Right cardiac atrium (tissue), 5 donors: ENCODE data around the gene TRAF7. TPM values are rescaled to one million over a fixed set of nuclear protein-coding genes. Genes with fewer than 3 reads are reported as not detected.
"Not testable (repeated sequence)": the region's sequence is repeated elsewhere in the genome, so short reads cannot be mapped to it uniquely, and the experiment has no call there.

Experiments
- ATAC-seq, 2 donors: fragments of 200-7000 bp; cut with Tn5 transposase; one replicate each; pipeline versions ENCODE4 v1.8.0 to v1.9.1; 2020; ENCODE audit warnings: moderate library complexity in 2 of 2, mild to moderate bottlenecking in 1 of 2
- DNase-seq, 3 donors: peaks; one replicate each; pipeline ENCODE4 v3.0.0-alpha.2; 2020
- H3K27ac ChIP-seq: one replicate; pipeline ENCODE4 v1.5.1; 2013; ENCODE audit warnings: mild to moderate bottlenecking, low read length, control low read depth, moderate library complexity
- H3K27me3 ChIP-seq: one replicate; pipeline ENCODE4 v1.6.1; 2013; ENCODE audit not compliant: control insufficient read depth, insufficient read depth
- H3K4me1 ChIP-seq: one replicate; pipeline ENCODE4 v1.6.1; 2013; ENCODE audit warnings: low read length; ENCODE audit not compliant: control insufficient read depth, insufficient read depth
- H3K4me3 ChIP-seq: one replicate; pipeline ENCODE4 v1.5.1; 2013; ENCODE audit warnings: low read length, control low read depth
- H3K9me3 ChIP-seq: one replicate; pipeline ENCODE4 v1.6.1; 2013; ENCODE audit warnings: low read length; ENCODE audit not compliant: control insufficient read depth
- WGBS: extraction: QIAGEN DNeasy Blood & Tissue Kit; methylation state at CpG from one replicate; pipeline ENCODE4 v1.1.7; 2013; 5-methylcytosine and 5-hydroxymethylcytosine counted together
- intact Hi-C, 4 donors: fragments of 100-400 bp; cut with DNase I; formaldehyde crosslinking; loops; one replicate each; pipeline versions ENCODE4 v1.11.0 to v1.14.0; 2022 to 2023
- polyA plus RNA-seq: library from polyadenylated mRNA; stranded (reverse); fragments of 200-250 nt; gene quantifications from one replicate; pipeline ENCODE4 v1.2.3, GENCODE V29; 2013
- total RNA-seq, 4 donors: library from RNA; stranded (reverse); fragmentation: NEBNext Ultra II Directional; extraction: Animal tissue kit (Norgen Biotek cat#: 25700); gene quantifications; one replicate each; pipeline ENCODE4 v1.2.1, GENCODE V29; 2021
- donor health status: healthy with polysubstance abuse.
- donor health status: DM: no; HTN: yes; CAD: no.
- donor health status: DM: no; HTN: no; CAD: no.
- donor health status: DM: no; HTN: yes; CAD: no; lungs with severe emphysema.
- donor health status: DM: yes; HTN: yes; CAD: no.

The TRAF7 gene
- total and polyA plus RNA-seq, 5 donors: 17.7 to 39.2 (median 31.1) TPM

DNA sequence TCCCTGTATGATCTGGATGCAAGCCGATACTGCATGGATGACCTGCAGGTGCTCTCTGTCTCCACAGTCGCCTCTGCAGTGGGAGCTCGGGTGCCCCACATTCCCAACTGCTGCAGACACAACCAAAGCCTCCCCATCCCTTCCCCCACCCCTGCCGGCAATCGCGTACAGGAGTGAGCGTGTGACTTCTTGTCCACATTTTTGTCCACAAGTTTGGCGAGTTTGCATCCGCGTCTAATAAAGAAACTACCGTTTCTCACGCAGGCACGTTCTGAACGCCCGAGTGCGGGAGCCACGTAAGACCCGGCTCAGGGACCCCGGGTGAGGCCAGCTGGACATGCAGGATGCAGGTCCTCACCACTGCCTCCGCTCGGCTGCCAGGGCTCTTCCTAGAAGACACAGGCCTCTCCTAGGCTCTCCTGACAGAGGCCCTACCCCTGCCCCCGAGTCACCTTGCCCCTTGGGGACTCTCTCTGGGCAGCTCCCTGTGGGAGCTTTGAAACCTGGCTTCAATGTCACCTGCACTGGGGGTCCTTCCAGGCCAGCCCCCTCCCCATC is 25.6 kb upstream of the TRAF7 start:
- DNase-seq, H3K9me3 ChIP-seq, H3K4me1 ChIP-seq, H3K4me3 ChIP-seq, intact Hi-C loops, ATAC-seq, H3K27me3 ChIP-seq, H3K27ac ChIP-seq: not testable (repeated sequence)
- WGBS: 76% methylated on average over 22 of the region's 22 CpGs

DNA sequence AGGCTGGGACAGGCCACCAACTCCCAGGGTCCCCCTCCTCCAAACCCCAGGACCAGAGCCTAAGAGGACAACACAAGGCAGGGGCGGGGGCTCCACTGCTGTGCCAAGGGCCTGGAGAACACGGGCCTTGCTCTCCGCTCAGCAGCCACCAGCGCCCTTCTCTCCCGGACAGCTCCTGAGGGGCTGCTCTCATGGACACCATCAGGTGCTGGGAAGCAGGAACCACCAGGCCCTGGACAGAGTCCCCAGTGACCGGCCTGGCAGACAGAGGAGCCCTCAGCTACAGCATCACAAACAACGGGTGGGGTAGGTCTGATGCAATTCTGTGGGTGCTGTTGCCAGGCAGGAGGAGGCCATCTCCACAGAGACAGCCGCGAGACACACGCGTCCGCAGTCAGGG is 21.8 kb upstream of the TRAF7 start:
- WGBS: 25% methylated on average over 7 of the region's 12 CpGs
- H3K4me3 ChIP-seq, intact Hi-C loops, ATAC-seq, H3K4me1 ChIP-seq, H3K9me3 ChIP-seq, H3K27me3 ChIP-seq, H3K27ac ChIP-seq: not testable (repeated sequence)
- DNase-seq: peak in 1 of 3 donors; percentile 60

DNA sequence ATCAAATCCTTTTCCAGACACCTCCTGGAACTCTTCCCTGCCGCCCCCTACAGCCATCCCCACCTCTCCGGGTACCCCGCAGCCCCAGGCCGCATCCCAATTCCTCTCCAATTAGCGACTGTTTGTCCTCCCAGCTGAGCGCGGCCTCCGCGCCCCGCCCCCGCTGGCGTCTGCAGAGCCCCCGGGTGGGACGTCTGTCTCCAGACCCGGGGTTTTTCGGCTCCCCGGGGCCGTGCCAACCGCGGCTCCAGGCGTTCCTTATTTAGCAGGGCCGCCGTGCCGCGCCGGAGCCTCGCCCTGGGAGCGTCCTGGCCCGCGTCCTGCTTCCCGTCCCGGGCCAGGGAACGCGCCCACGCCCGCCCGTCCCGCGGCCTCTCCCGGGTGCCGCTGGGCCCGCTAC is 20.5 kb upstream of the TRAF7 start:
- H3K4me1 ChIP-seq, intact Hi-C loops, ATAC-seq, H3K9me3 ChIP-seq, H3K27me3 ChIP-seq: not testable (repeated sequence)
- H3K4me3 ChIP-seq: peak overlapping the region; percentile 79
- WGBS: under 1% methylated on average over 33 of the region's 42 CpGs
- peak overlapping the region; percentile 81 for H3K27ac ChIP-seq
- peak; percentile 60 to 87 (median 84) for DNase-seq

DNA sequence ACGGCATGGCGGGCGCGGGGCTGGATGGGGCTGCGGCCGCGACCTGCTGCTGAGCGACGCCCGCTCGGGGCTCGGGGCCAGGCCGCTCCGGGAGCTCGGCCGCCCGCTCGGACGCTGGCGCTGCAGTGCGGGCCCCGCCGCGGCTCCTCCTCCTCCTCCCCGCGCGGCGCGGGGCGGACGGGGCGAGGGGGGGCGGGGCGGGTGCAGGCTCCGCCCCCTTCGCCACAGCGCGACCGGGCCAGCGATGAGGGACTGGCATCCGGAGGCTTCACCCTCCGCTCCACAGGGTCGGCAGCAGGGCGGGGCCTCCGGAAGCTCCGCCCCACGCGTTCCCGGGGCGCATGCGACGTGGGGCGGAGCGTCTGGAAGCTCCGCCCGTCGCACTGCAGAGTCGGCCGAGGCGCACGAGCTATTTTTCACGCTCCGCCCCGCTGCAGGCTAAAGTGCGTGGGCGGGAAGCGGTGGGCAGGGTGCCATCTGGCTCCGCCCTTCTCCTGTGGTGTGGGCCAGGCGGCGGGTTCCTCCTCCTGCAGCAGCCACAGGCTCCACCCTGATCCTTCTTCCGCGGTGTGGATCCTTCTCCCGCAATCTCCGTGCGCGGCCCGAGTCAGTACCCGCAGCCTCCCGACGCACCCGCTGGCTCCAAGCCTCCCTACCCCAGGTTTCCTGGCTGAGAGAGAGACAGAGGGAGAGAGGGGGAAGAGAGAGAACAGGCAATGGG is 19.7 kb upstream of the TRAF7 start, which contains the start of gene PKD1:
PKD1 (minus strand) TSS at position 129 of the 721 bp plus-strand sequence. CDS start 209 bp downstream, outside the sequence.
- H3K9me3 ChIP-seq, intact Hi-C loops, H3K27me3 ChIP-seq, H3K4me1 ChIP-seq: not testable (repeated sequence)
- Histone ChIP-seq H3K27ac (peak within 1 kb of the TSS; percentile 81), H3K4me3 (peak within 1 kb of the TSS; percentile 79)
- WGBS: under 1% methylated on average over 66 of the region's 81 CpGs
- DNase-seq: peak; percentile 99 to 100 (median 100)
- ATAC-seq: peak; percentile 92 to 94

DNA sequence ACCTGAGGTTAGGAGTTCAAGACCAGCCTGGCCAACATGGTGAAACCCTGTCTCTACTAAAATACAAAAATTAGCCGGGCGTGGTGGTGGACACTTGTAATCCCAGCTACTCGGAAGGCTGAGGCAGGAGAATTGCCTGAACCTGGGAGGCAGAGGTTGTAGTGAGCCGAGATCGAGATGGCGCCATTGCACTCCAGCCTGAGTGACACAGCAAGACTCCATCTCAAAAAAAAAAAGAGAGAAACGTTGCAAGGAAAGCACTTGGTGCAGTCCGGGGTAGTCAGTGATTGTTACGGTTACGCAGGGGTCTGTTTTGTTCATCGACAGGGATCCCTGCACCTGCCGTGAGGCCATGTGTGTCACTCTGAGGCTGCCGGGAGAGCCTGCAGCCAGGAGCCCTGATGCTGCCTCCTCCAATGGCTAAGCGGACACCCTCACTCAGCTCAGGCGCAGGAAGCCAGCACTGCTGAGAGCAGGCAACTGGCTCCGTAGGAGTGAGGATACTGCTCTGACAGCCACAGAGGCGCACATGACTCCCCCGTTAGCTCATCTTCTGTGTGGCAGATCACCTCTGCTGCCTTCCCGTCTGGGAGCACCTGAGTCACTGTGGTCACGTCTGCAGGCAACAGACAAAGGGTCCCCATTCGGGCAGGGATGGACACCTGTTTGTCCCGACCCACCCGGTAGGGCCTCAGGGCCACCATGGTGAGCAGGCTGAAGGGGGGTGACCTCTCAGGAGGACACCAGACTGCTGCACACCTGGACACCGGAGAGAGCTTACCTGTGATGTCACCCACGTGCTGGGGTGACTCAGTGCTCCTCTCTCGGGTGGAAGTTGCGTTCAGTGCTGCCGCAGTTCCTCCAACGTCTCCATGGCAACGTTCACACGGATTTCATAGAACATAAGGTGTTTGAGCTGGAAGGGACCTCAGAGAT is 12.4 kb upstream of the TRAF7 start:
- ATAC-seq: no peak
- no peak for DNase-seq
- WGBS: 75% methylated on average over 31 of the region's 31 CpGs
- no peak overlapping the region for H3K4me3 ChIP-seq
- no peaks in the 10 kb centered on the region for H3K27me3 ChIP-seq
- no peak overlapping the region for H3K27ac ChIP-seq
- H3K9me3 ChIP-seq: no peaks in the 10 kb centered on the region
- intact Hi-C loops: loop anchor here in 3 of 4 donors (5.0 to 10.0 kb wide), 2 partner anchors 118 to 121 kb away; partner anchors contain the start of gene NHERF2 (in 1 of the 3)
- no peaks in the 10 kb centered on the region for H3K4me1 ChIP-seq

DNA sequence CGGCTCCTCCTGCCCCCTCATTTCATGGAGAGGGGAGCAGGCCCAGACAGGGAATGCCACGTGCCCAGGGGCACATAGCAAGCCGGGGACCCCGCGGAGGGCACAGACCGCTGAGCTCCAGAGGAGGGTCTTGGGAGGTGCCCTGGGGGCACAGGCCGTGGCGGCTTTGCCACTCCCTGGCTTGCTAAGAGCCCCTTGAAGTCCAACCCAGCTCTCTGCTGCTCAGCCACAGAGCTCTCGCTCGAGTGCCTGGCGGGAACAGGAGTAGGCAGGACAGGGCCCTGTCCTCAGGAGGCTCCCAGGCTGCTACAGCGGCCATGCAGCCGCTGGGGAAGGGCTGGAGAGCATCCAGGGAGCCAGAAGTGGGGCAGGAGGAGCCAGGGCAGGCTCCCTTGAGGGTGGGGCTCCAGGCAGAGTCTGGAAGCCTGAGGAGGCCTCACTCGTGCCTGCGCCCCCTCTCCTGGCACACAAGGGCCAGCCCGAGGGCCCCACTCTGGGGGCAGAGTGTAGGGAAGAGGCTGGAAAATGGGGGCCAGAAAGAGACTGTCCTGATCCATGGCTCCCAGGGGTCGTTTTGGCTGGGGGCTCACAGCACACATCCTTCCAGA is 11.6 kb upstream of the TRAF7 start:
- no peak overlapping the region for H3K4me3 ChIP-seq
- intact Hi-C loops: loop anchor here in 3 of 4 donors (5.0 to 10.0 kb wide), 2 partner anchors 119 to 122 kb away; partner anchors contain the start of gene NHERF2 (in 1 of the 3)
- DNase-seq (no peak), ATAC-seq (no peak)
- H3K27ac ChIP-seq: no peak overlapping the region
- WGBS: 79% methylated on average over 17 of the region's 17 CpGs
- H3K4me1 ChIP-seq: no peaks in the 10 kb centered on the region
- H3K9me3 ChIP-seq: no peaks in the 10 kb centered on the region
- H3K27me3 ChIP-seq: no peaks in the 10 kb centered on the region

DNA sequence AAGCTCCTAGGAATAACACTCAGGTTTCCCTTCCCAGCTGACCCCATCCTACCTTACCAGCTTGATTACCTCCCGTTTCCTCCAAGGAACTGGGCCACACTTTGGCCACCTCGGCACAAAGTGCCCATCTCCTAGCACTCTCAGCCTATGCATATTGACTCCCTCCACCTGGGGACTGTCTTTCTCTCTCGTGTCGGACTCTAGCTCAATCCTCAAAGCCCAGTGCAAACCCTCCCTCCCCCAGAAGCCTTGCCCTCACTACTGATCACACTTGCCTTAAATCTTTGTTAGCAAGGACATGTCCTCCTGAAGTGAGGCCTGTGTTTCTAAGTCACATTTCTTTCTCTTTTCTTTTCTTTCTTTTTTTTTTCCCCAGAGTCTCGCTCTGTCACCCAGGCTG is 9.7 kb upstream of the TRAF7 start:
- H3K4me3 ChIP-seq: no peak overlapping the region
- DNase-seq (no peak), ATAC-seq (no peak)
- H3K27ac ChIP-seq: no peak overlapping the region
- intact Hi-C loops: loop anchor here in 1 of 4 donors (10.0 kb wide), 1 partner anchor 121 kb away; the partner anchor contains the start of gene NHERF2
- WGBS: 87% methylated on average over 5 of the region's 5 CpGs
- no peaks in the 10 kb centered on the region for H3K9me3 ChIP-seq
- no peaks in the 10 kb centered on the region for H3K27me3 ChIP-seq
- H3K4me1 ChIP-seq: no peaks in the 10 kb centered on the region

DNA sequence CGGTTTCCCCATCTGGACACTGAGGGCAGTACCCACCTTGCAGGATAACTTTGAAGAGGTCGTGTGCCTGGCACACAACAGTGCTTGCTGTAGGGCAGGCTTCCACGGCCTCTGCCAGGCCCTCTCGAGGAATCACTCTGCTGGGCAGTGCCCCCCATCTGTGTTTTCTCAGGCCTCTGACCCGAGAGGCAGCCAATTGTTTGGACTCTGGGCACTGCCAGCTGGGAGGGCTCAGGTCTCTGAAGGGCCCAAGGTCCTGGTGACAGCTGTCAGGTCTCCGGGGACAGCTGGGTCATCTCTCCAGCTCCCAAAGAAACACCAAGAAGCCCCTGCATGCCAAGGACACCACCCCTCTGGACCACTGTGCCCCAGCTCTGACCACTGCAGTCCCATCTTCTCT is 8.2 kb upstream of the TRAF7 start:
- Histone ChIP-seq H3K9me3 (no peaks in the 10 kb centered on the region), H3K27ac (no peak overlapping the region), H3K4me1 (no peaks in the 10 kb centered on the region), H3K27me3 (no peaks in the 10 kb centered on the region), H3K4me3 (no peak overlapping the region)
- 74% methylated on average over 6 of the region's 6 CpGs for WGBS
- DNase-seq: peak in 1 of 3 donors; percentile 56
- intact Hi-C loops: loop anchor here in 1 of 4 donors (10.0 kb wide), 1 partner anchor 123 kb away; the partner anchor contains the start of gene NHERF2
- no peak for ATAC-seq

DNA sequence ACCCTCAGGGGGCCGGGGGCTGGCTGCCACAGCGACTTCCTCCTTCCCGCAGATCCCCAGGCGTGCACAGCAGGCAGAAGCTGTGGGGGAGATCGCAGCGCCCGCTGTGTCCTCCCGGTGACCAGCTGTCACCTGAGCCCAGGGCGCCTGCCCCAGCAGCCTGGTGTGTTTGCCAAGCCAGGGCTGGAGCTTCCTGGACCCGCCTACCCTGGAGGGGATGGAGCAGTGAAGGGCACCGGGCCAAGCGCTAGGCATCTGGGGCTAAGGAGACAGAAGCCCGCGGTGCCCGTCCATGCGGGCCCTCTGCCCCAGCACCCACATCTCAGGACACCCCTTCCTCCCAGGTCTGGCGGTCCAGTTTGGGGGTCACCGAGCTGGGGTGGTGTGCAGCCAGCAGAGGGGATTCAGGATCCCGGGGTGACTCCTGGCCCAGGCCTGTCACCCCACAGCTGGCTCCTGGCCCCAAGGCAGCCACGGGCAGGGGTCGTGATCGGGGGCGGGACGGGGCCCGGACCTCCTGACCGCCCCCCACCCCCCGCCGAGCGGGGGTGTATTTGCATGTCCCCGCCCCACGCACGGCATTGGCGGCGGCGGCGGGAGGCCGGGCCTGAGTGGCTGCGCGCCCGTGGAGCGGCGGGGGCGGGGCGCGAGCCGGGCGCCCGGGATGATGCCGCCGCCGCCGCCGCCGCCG is 7.5 kb upstream of the TRAF7 start, which contains the start of gene RAB26:
RAB26 (plus strand) TSS at position 645 of the 691 bp plus-strand sequence. CDS start 159 bp downstream, outside the sequence.
- peak; percentile 81 to 94 (median 91) for DNase-seq
- H3K4me1 ChIP-seq: peaks cover 5% of the 10 kb centered on the region
- intact Hi-C loops: loop anchor here in 1 of 4 donors (10.0 kb wide), 1 partner anchor 123 kb away; the partner anchor contains the start of gene NHERF2

More for the DNA sequence above, 7.5 kb upstream of the TRAF7 start, which contains the start of gene RAB26:
- no peaks in the 10 kb centered on the region for H3K27me3 ChIP-seq
- H3K27ac ChIP-seq: peak within 1 kb of the TSS; percentile 10
- no peaks in the 10 kb centered on the region for H3K9me3 ChIP-seq
- ATAC-seq: peak; percentile 78 to 85
- WGBS: 5% methylated on average over 54 of the region's 55 CpGs
- H3K4me3 ChIP-seq: peak within 1 kb of the TSS; percentile 55
